Fibroblast of pulmonary artery (primary cell): Measurements from ENCODE around the gene SKI.
"Not testable (repeated sequence)": the region's sequence is repeated elsewhere in the genome, so short reads cannot be mapped to it uniquely, and the experiment has no call there.

Experiments used
- DNase-seq: peaks from one replicate; pipeline ENCODE4 v3.0.0-alpha.2; 2010; ENCODE audit warnings: low read depth
- H3K4me3 ChIP-seq: replicated peaks from 2 replicates; pipeline ENCODE4 v1.5.1; 2011; ENCODE audit warnings: low read depth, mild to moderate bottlenecking, control low read depth, low read length, moderate library complexity
- CTCF ChIP-seq: IDR thresholded peaks from 2 replicates; pipeline ENCODE4 v1.5.1; 2011; ENCODE audit warnings: mild to moderate bottlenecking, control low read depth, low read length, inconsistent platforms; ENCODE audit errors: missing control alignments

The SKI gene

GRCh38 chr1:2242814-2243725 is 15.0 kb downstream of the SKI start:
- TF ChIP-seq CTCF = no peak
- H3K4me3 ChIP-seq = no peak overlapping the region
- DNase-seq = no peak

- DNase-seq, H3K4me3 ChIP-seq: not testable (repeated sequence)
Measured at GRCh38 chr1:2247045-2247394, 18.9 kb downstream of the SKI start.

- TF ChIP-seq CTCF = no peak
- H3K4me3 ChIP-seq = no peak overlapping the region
- DNase-seq = no peak
Measured at GRCh38 chr1:2247760-2248126, 19.6 kb downstream of the SKI start.

- H3K4me3 ChIP-seq = no peak overlapping the region
- DNase-seq = no peak
Measured at GRCh38 chr1:2248127-2248826, 20.2 kb downstream of the SKI start.

GRCh38 chr1:2248854-2249558 is 20.9 kb downstream of the SKI start:
- TF ChIP-seq CTCF = no peak
- DNase-seq = no peak

More at GRCh38 chr1:2248127-2248826, 20.2 kb downstream of the SKI start:
- no peak for TF ChIP-seq CTCF

GRCh38 chr1:2249559-2249906 is 21.4 kb downstream of the SKI start:
- DNase-seq = no peak
- TF ChIP-seq CTCF = no peak
- no peak overlapping the region for H3K4me3 ChIP-seq

More at GRCh38 chr1:2248854-2249558, 20.9 kb downstream of the SKI start:
- H3K4me3 ChIP-seq = no peak overlapping the region

- TF ChIP-seq CTCF = no peak
- H3K4me3 ChIP-seq = no peak overlapping the region
- no peak for DNase-seq
Measured at GRCh38 chr1:2250721-2251281, 22.7 kb downstream of the SKI start.
